SK-N-SH (cell line): Measurements from ENCODE around the gene MSH4. TPM values are rescaled to one million over a fixed set of nuclear protein-coding genes. Genes with fewer than 3 reads are reported as not detected.
"Not testable (repeated sequence)": the region's sequence is repeated elsewhere in the genome, so short reads cannot be mapped to it uniquely, and the experiment has no call there.

Experiments
- CTCF ChIA-PET: fragments of 300-600, 350-600 bp; formaldehyde crosslinking; extraction: SDS; loops from one replicate; lab custom pipeline; 2021; lab: Yijun Ruan, JAX
- POLR2A ChIA-PET: fragments of 350-600 bp; sonication (Branson Sonifier 250); formaldehyde crosslinking; extraction: SDS; loops from one replicate; lab custom pipeline; 2020; ENCODE audit warnings: antibody characterized with exemption, inconsistent platforms; lab: Yijun Ruan, JAX
- DNase-seq: peaks from one replicate; pipeline ENCODE4 v3.0.0; 2012
- H2AFZ ChIP-seq: fragments of 200-600 bp; sonication (generic); 2 replicates; pipeline ENCODE4 v1.8.1; 2016; ENCODE audit warnings: antibody characterized with exemption, mild to moderate bottlenecking, low read depth
- H3F3A ChIP-seq: fragments of 200-600 bp; sonication (generic); replicated peaks from 2 replicates; pipeline ENCODE3; 2016; ENCODE audit warnings: antibody characterized with exemption, mild to moderate bottlenecking; ENCODE audit not compliant: insufficient read depth
- H3K27ac ChIP-seq, 2 experiments: fragments of 200-500 bp in 1 of 2; fragments of 200-600 bp in 1 of 2; sonication (Bioruptor generic) in 1 of 2; sonication (generic), shearing (Covaris generic) in 1 of 2; 2 replicates each; pipeline versions ENCODE4 v1.5.1 to v1.6.1; 2014 to 2016; ENCODE audit warnings: low read depth in 2 of 2, inconsistent platforms in 1 of 2, low read length in 1 of 2, mild to moderate bottlenecking in 1 of 2, mixed read lengths in 1 of 2
- H3K27me3 ChIP-seq: fragments of 200-600 bp; sonication (generic), shearing (Covaris generic); 2 replicates; pipeline ENCODE4 v1.6.1; 2016; ENCODE audit warnings: mixed run types; ENCODE audit not compliant: insufficient read depth
- H3K36me3 ChIP-seq, 2 experiments: fragments of 200-500 bp in 1 of 2; fragments of 200-600 bp in 1 of 2; sonication (Bioruptor generic) in 1 of 2; sonication (generic) in 1 of 2; replicated peaks in 1 of 2; 2 replicates each; pipeline versions ENCODE3 to v1.5.1; 2014 to 2016; ENCODE audit warnings: low read length in 1 of 2, mild to moderate bottlenecking in 1 of 2; ENCODE audit not compliant: insufficient read depth in 2 of 2, control insufficient read depth in 1 of 2
- H3K4me1 ChIP-seq, 2 experiments: fragments of 200-500 bp in 1 of 2; fragments of 200-600 bp in 1 of 2; sonication (Bioruptor generic) in 1 of 2; sonication (generic), shearing (Covaris generic) in 1 of 2; 2 replicates each; pipeline versions ENCODE4 v1.5.1 to v1.6.1; 2014 to 2016; ENCODE audit warnings: low read depth in 1 of 2, low read length in 1 of 2, mixed run types in 1 of 2; ENCODE audit not compliant: insufficient read depth in 2 of 2, control insufficient read depth in 1 of 2
- H3K4me2 ChIP-seq: fragments of 200-600 bp; sonication (generic), shearing (Covaris generic); 2 replicates; pipeline ENCODE4 v1.6.1; 2017; ENCODE audit warnings: mixed run types
- H3K4me3 ChIP-seq, 2 experiments: fragments of 200-500 bp in 1 of 2; fragments of 200-600 bp in 1 of 2; sonication (Bioruptor generic) in 1 of 2; sonication (generic), shearing (Covaris generic) in 1 of 2; 2 replicates each; pipeline versions ENCODE4 v1.5.1 to v1.8.1; 2014 to 2016; ENCODE audit warnings: low read depth in 2 of 2, inconsistent platforms in 1 of 2, low read length in 1 of 2, mild to moderate bottlenecking in 1 of 2, mixed read lengths in 1 of 2, moderate library complexity in 1 of 2
- H3K79me2 ChIP-seq: fragments of 200-600 bp; sonication (generic); 2 replicates; pipeline ENCODE4 v1.8.1; 2017; ENCODE audit warnings: mild to moderate bottlenecking; ENCODE audit not compliant: insufficient read depth
- H3K9ac ChIP-seq: fragments of 200-600 bp; sonication (generic); 2 replicates; pipeline ENCODE4 v1.6.1; 2017; ENCODE audit warnings: mixed run types
- H3K9me2 ChIP-seq: fragments of 200-600 bp; sonication (generic); 2 replicates; pipeline ENCODE4 v1.6.1; 2017; ENCODE audit warnings: mixed run types
- H3K9me3 ChIP-seq: fragments of 200-600 bp; sonication (generic); 2 replicates; pipeline ENCODE4 v1.6.1; 2017; ENCODE audit warnings: mixed run types, mild to moderate bottlenecking, moderate library complexity
- H4K20me1 ChIP-seq: fragments of 200-600 bp; sonication (generic); 2 replicates; pipeline ENCODE4 v1.6.1; 2017; ENCODE audit warnings: mild to moderate bottlenecking, mixed run types; ENCODE audit not compliant: insufficient read depth
- CTCF ChIP-seq: fragments of 200-600 bp; sonication (generic); IDR thresholded peaks from 2 replicates; pipeline ENCODE4 v1.6.1; 2017; ENCODE audit warnings: antibody characterized with exemption, mild to moderate bottlenecking, moderate library complexity
- ELF1 ChIP-seq: IDR thresholded peaks from 2 replicates; pipeline ENCODE4 v1.4.0; 2012
- EZH2phosphoT487 ChIP-seq: fragments of 200-600 bp; sonication (generic); IDR thresholded peaks from 2 replicates; pipeline ENCODE4 v1.6.1; 2017; ENCODE audit warnings: low read depth, mixed run types, mild to moderate bottlenecking, antibody characterized with exemption, moderate library complexity, borderline replicate concordance
- FOXJ3 ChIP-seq: sonication (generic); formaldehyde crosslinking; IDR thresholded peaks from 2 replicates; pipeline ENCODE4 v1.5.1; 2020; ENCODE audit warnings: mild to moderate bottlenecking, missing genetic modification reagents
- IRF3 ChIP-seq: fragments of 150-350 bp; IDR thresholded peaks from 2 replicates; pipeline ENCODE4 v1.6.1; 2016; ENCODE audit warnings: mild to moderate bottlenecking, low read depth, low read length
- JUND ChIP-seq: IDR thresholded peaks from 2 replicates; pipeline ENCODE4 v1.4.0; 2012
- NRF1 ChIP-seq: IDR thresholded peaks from 2 replicates; pipeline ENCODE4 v1.6.1; 2012; ENCODE audit warnings: low read depth, mild to moderate bottlenecking, low read length
- RAD21 ChIP-seq: IDR thresholded peaks from 2 replicates; pipeline ENCODE4 v1.6.1; 2012; ENCODE audit warnings: mild to moderate bottlenecking, low read length
- REST ChIP-seq: IDR thresholded peaks from 2 replicates; pipeline ENCODE4 v1.6.1; 2012; ENCODE audit warnings: mild to moderate bottlenecking, low read depth, low read length, moderate library complexity
- TCF12 ChIP-seq: IDR thresholded peaks from 2 replicates; pipeline ENCODE4 v1.4.0; 2012
- TEAD4 ChIP-seq: IDR thresholded peaks from 2 replicates; pipeline ENCODE4 v1.4.0; 2012; ENCODE audit warnings: mild to moderate bottlenecking, borderline replicate concordance; ENCODE audit not compliant: insufficient read depth
- ZBTB33 ChIP-seq: IDR thresholded peaks from 2 replicates; pipeline ENCODE4 v1.4.0; 2012; ENCODE audit warnings: low read depth, borderline replicate concordance
- WGBS: methylation state at CpG from one replicate; pipeline ENCODE4 v1.1.6; 2017; ENCODE audit warnings: low lambda C conversion rate; 5-methylcytosine and 5-hydroxymethylcytosine counted together
- polyA plus RNA-seq, 3 experiments: library from polyadenylated mRNA; depleted of rRNA; stranded (reverse); fragments of >200 nt; gene quantifications; 2 replicates each; pipeline ENCODE4 v1.2.3, GENCODE V29; 2012

Gene MSH4
- polyA plus RNA-seq, 1 of the 3 experiments (the other 2 are of a cell fraction): not detected

GRCh38 chr1:75812065-75812464 is 15.4 kb downstream of the MSH4 start:
- Histone ChIP-seq H3K79me2 (no peaks in the 10 kb centered on the region), H3K4me1 (peaks cover 0 to 16% of the 10 kb centered on the region in 2 experiments; a peak in 2 of 4 replicates), H3K9me2 (no peaks in the 10 kb centered on the region), H3K27ac (peak overlapping the region in 1 of 2 experiments; percentile 48; a peak in 2 of 4 replicates), H3K4me3 (no peak overlapping the region), H3K36me3 (no peaks in the 10 kb centered on the region), H3K4me2 (peak overlapping the region; percentile 22; the same call in 1 of the 2 replicates), H3K9ac (no peak overlapping the region), H4K20me1 (no peaks in the 10 kb centered on the region), H3K9me3 (no peaks in the 10 kb centered on the region), H2AFZ (peak overlapping the region; percentile 43; the same call in 1 of the 2 replicates), H3K27me3 (no peaks in the 10 kb centered on the region), H3F3A (peaks cover 15% of the 10 kb centered on the region)
- no peak for DNase-seq
- POLR2A ChIA-PET: no interaction called here
- WGBS: 93% methylated on average over 3 of the region's 3 CpGs
- CTCF ChIA-PET: no interaction called here
- TF ChIP-seq IRF3 (no peak), TCF12 (no peak), RAD21 (no peak), TEAD4 (no peak), NRF1 (no peak), ELF1 (no peak), CTCF (no peak), FOXJ3 (no peak), ZBTB33 (no peak), JUND (no peak), REST (no peak), EZH2phosphoT487 (no peak)
- TF ChIP-seq, all 33 proteins: peak for 0

GRCh38 chr1:75823596-75823995 is 26.9 kb downstream of the MSH4 start:
- H3K4me3 ChIP-seq, POLR2A ChIA-PET, CTCF ChIA-PET, H3K27me3 ChIP-seq, DNase-seq, H3K36me3 ChIP-seq, H2AFZ ChIP-seq, H3K79me2 ChIP-seq, H3K4me1 ChIP-seq, H3K9me2 ChIP-seq, H3K9me3 ChIP-seq, H3K9ac ChIP-seq, H3F3A ChIP-seq, H3K27ac ChIP-seq, H3K4me2 ChIP-seq, H4K20me1 ChIP-seq: not testable (repeated sequence)
- WGBS: 11% methylated on average over 1 of the region's 1 CpG
